Measurements from ENCODE around the gene CTSK. TPM values are rescaled to one million over a fixed set of nuclear protein-coding genes. Genes with fewer than 3 reads are reported as not detected.
"Not testable (repeated sequence)": the region's sequence is repeated elsewhere in the genome, so short reads cannot be mapped to it uniquely, and the experiment has no call there.

Gene CTSK
- total RNA-seq: 10 to 100 TPM; 13.6 to 22.2 (median 16.1) TPM
- polyA plus RNA-seq: 13.5 TPM
- long read RNA-seq, donor 1, transcript CTSK-201 (8 exons, 1,692 nt): major isoform, 16 of 19 reads
- long read RNA-seq, donor 1, partial matches to known transcripts: 2 of 19 reads
- long read RNA-seq, donor 1, other reads (novel, unspliced or antisense): 1 of 19 reads
- long read RNA-seq, donor 2, transcript CTSK-201 (8 exons, 1,692 nt): major isoform, 7 of 7 reads
- long read RNA-seq, donor 2, partial matches to known transcripts: 0 of 7 reads
- long read RNA-seq, donor 2, other reads (novel, unspliced or antisense): 0 of 7 reads
- long read RNA-seq, donor 3, transcript CTSK-201 (8 exons, 1,692 nt): major isoform, 64 of 72 reads
- long read RNA-seq, donor 3, partial matches to known transcripts: 1 of 72 reads
- long read RNA-seq, donor 3, other reads (novel, unspliced or antisense): 7 of 72 reads
- long read RNA-seq, donor 4, transcript CTSK-201 (8 exons, 1,692 nt): major isoform, 7 of 9 reads
- long read RNA-seq, donor 4, partial matches to known transcripts: 2 of 9 reads
- long read RNA-seq, donor 4, other reads (novel, unspliced or antisense): 0 of 9 reads

- 38% methylated on average over 7 of the region's 7 CpGs for WGBS
- Histone ChIP-seq H3K4me3 (ENCODE audit: low read length) (peak within 1 kb of the TSS; percentile 58), H3K4me1 (ENCODE audit: control insufficient read depth, insufficient read depth, low read length) (no peaks in the 10 kb centered on the region), H3K27me3 (ENCODE audit: control insufficient read depth, insufficient read depth) (no peaks in the 10 kb centered on the region), H3K9me3 (ENCODE audit: control insufficient read depth, low read length) (no peaks in the 10 kb centered on the region), H3K27ac (ENCODE audit: low read length) (peak within 1 kb of the TSS; percentile 4)
- DNase-seq: peak in 1 of 3 donors; percentile 17
- intact Hi-C loops (cut with DNase I): no loop called here
- ATAC-seq: peak; percentile 70 to 74
Measured at GRCh38 chr1:150808121-150808520, at the start of gene CTSK. Gene CTSK, minus strand, starts transcription at chr1:150808260. Its CDS starts 1,455 bp downstream, at chr1:150806805.

- 80% methylated on average over 3 of the region's 3 CpGs for WGBS
Measured at GRCh38 chr1:150852734-150853133, 44.7 kb upstream of the CTSK start.

GRCh38 chr1:150850801-150851362, 42.8 kb upstream of the CTSK start:
- H3K4me3 ChIP-seq (ENCODE audit: low read length); ATAC-seq; H3K4me1 ChIP-seq (ENCODE audit: control insufficient read depth, insufficient read depth, low read length); H3K27ac ChIP-seq (ENCODE audit: low read length); intact Hi-C loops (cut with DNase I); H3K9me3 ChIP-seq (ENCODE audit: control insufficient read depth, low read length); H3K27me3 ChIP-seq (ENCODE audit: control insufficient read depth, insufficient read depth): not testable (repeated sequence)
- 96% methylated on average over 47 of the region's 49 CpGs for WGBS
- DNase-seq: peak in 1 of 3 donors; percentile 57

More at GRCh38 chr1:150852734-150853133, 44.7 kb upstream of the CTSK start:
- H3K9me3 ChIP-seq (ENCODE audit: control insufficient read depth, low read length); DNase-seq; ATAC-seq; H3K27ac ChIP-seq (ENCODE audit: low read length); H3K27me3 ChIP-seq (ENCODE audit: control insufficient read depth, insufficient read depth); intact Hi-C loops (cut with DNase I); H3K4me1 ChIP-seq (ENCODE audit: control insufficient read depth, insufficient read depth, low read length); H3K4me3 ChIP-seq (ENCODE audit: low read length): not testable (repeated sequence)

GRCh38 chr1:150846473-150847146, 38.5 kb upstream of the CTSK start:
- 94% methylated on average over 4 of the region's 4 CpGs for WGBS
- Histone ChIP-seq H3K27ac (ENCODE audit: low read length) (no peak overlapping the region), H3K27me3 (ENCODE audit: control insufficient read depth, insufficient read depth) (no peaks in the 10 kb centered on the region), H3K4me1 (ENCODE audit: control insufficient read depth, insufficient read depth, low read length) (no peaks in the 10 kb centered on the region), H3K9me3 (ENCODE audit: control insufficient read depth, low read length) (no peaks in the 10 kb centered on the region), H3K4me3 (ENCODE audit: low read length) (no peak overlapping the region)
- intact Hi-C loops (cut with DNase I): no loop called here
- DNase-seq (no peak), ATAC-seq (no peak)

GRCh38 chr1:150843474-150843873, 35.4 kb upstream of the CTSK start:
- intact Hi-C loops (cut with DNase I): no loop called here
- H3K9me3 ChIP-seq (ENCODE audit: control insufficient read depth, low read length): no peaks in the 10 kb centered on the region
- peak in 1 of 2 donors; percentile 14 for ATAC-seq
- no peak overlapping the region for H3K27ac ChIP-seq (ENCODE audit: low read length)
- H3K4me1 ChIP-seq (ENCODE audit: control insufficient read depth, insufficient read depth, low read length): no peaks in the 10 kb centered on the region
- WGBS: 84% methylated on average over 2 of the region's 2 CpGs
- H3K27me3 ChIP-seq (ENCODE audit: control insufficient read depth, insufficient read depth): no peaks in the 10 kb centered on the region
- no peak for DNase-seq
- H3K4me3 ChIP-seq (ENCODE audit: low read length): no peak overlapping the region

- no peaks in the 10 kb centered on the region for H3K9me3 ChIP-seq (ENCODE audit: control insufficient read depth, low read length)
- H3K27ac ChIP-seq (ENCODE audit: low read length): no peak overlapping the region
- H3K4me1 ChIP-seq (ENCODE audit: control insufficient read depth, insufficient read depth, low read length): no peaks in the 10 kb centered on the region
- DNase-seq: no peak
- WGBS: 80% methylated on average over 2 of the region's 2 CpGs
- intact Hi-C loops (cut with DNase I): no loop called here
- H3K27me3 ChIP-seq (ENCODE audit: control insufficient read depth, insufficient read depth): no peaks in the 10 kb centered on the region
- H3K4me3 ChIP-seq (ENCODE audit: low read length): no peak overlapping the region
- ATAC-seq: no peak
Measured at GRCh38 chr1:150842964-150843363, 34.9 kb upstream of the CTSK start.

- Histone ChIP-seq H3K4me3 (ENCODE audit: low read length) (no peak overlapping the region), H3K27ac (ENCODE audit: low read length) (no peak overlapping the region), H3K4me1 (ENCODE audit: control insufficient read depth, insufficient read depth, low read length) (no peaks in the 10 kb centered on the region), H3K27me3 (ENCODE audit: control insufficient read depth, insufficient read depth) (no peaks in the 10 kb centered on the region), H3K9me3 (ENCODE audit: control insufficient read depth, low read length) (no peaks in the 10 kb centered on the region)
- 36% methylated on average over 2 of the region's 2 CpGs for WGBS
- DNase-seq (no peak), ATAC-seq (no peak)
- intact Hi-C loops (cut with DNase I): no loop called here
Measured at GRCh38 chr1:150842343-150842742, 34.3 kb upstream of the CTSK start.

- Histone ChIP-seq H3K4me3 (ENCODE audit: low read length) (no peak overlapping the region), H3K27me3 (ENCODE audit: control insufficient read depth, insufficient read depth) (no peaks in the 10 kb centered on the region), H3K9me3 (ENCODE audit: control insufficient read depth, low read length) (no peaks in the 10 kb centered on the region), H3K27ac (ENCODE audit: low read length) (no peak overlapping the region), H3K4me1 (ENCODE audit: control insufficient read depth, insufficient read depth, low read length) (no peaks in the 10 kb centered on the region)
- ATAC-seq (no peak), DNase-seq (no peak)
- intact Hi-C loops (cut with DNase I): no loop called here
- 93% methylated on average over 3 of the region's 3 CpGs for WGBS
Measured at GRCh38 chr1:150841626-150842025, 33.6 kb upstream of the CTSK start.

- peak in 1 of 3 donors; percentile 43 for DNase-seq
- H3K9me3 ChIP-seq (ENCODE audit: control insufficient read depth, low read length); ATAC-seq; H3K4me3 ChIP-seq (ENCODE audit: low read length); H3K27me3 ChIP-seq (ENCODE audit: control insufficient read depth, insufficient read depth); H3K4me1 ChIP-seq (ENCODE audit: control insufficient read depth, insufficient read depth, low read length); intact Hi-C loops (cut with DNase I); H3K27ac ChIP-seq (ENCODE audit: low read length): not testable (repeated sequence)
- WGBS: 93% methylated on average over 11 of the region's 11 CpGs
Measured at GRCh38 chr1:150840850-150841249, 32.8 kb upstream of the CTSK start.

GRCh38 chr1:150836129-150836773, 28.2 kb upstream of the CTSK start:
- Histone ChIP-seq H3K4me1 (ENCODE audit: control insufficient read depth, insufficient read depth, low read length) (no peaks in the 10 kb centered on the region), H3K27ac (ENCODE audit: low read length) (no peak overlapping the region), H3K27me3 (ENCODE audit: control insufficient read depth, insufficient read depth) (no peaks in the 10 kb centered on the region), H3K4me3 (ENCODE audit: low read length) (no peak overlapping the region), H3K9me3 (ENCODE audit: control insufficient read depth, low read length) (no peaks in the 10 kb centered on the region)
- 79% methylated on average over 6 of the region's 6 CpGs for WGBS
- intact Hi-C loops (cut with DNase I): no loop called here
- ATAC-seq (no peak), DNase-seq (no peak)

All from right cardiac atrium (tissue), 5 donors.